Activated CD4-positive, alpha-beta T cell treated with anti-CD3 and anti-CD28 coated beads for 24 hours (primary cell): Measurements from ENCODE around the gene CLSTN1.
"Not testable (repeated sequence)": the region's sequence is repeated elsewhere in the genome, so short reads cannot be mapped to it uniquely, and the experiment has no call there.

ENCODE experiments used
- DNase-seq, 2 donors: peaks; one replicate each; pipeline ENCODE4 v3.0.0-alpha.2; 2020; ENCODE audit warnings: low read depth in 2 of 2

Gene CLSTN1

GRCh38 chr1:9797049-9797448 lies 26.7 kb downstream of the CLSTN1 start:
- DNase-seq: no peak

GRCh38 chr1:9794081-9794480 lies 29.7 kb downstream of the CLSTN1 start:
- DNase-seq: no peak

GRCh38 chr1:9793291-9793690 lies 30.5 kb downstream of the CLSTN1 start:
- no peak for DNase-seq

- no peak for DNase-seq
Observed at GRCh38 chr1:9792156-9793042, 31.4 kb downstream of the CLSTN1 start.

GRCh38 chr1:9789700-9790099 lies 34.1 kb downstream of the CLSTN1 start:
- not testable (repeated sequence) for DNase-seq

GRCh38 chr1:9787702-9788101 lies 36.1 kb downstream of the CLSTN1 start:
- peak; percentile 31 to 35 for DNase-seq

- DNase-seq: no peak
Observed at GRCh38 chr1:9785406-9785805, 38.4 kb downstream of the CLSTN1 start.

- peak; percentile 43 to 52 for DNase-seq
Observed at GRCh38 chr1:9784508-9785133, 39.1 kb downstream of the CLSTN1 start.

- no peak for DNase-seq
Observed at GRCh38 chr1:9782897-9783296, 40.9 kb downstream of the CLSTN1 start.

GRCh38 chr1:9782116-9782751 lies 41.5 kb downstream of the CLSTN1 start:
- no peak for DNase-seq

GRCh38 chr1:9780554-9781110 lies 43.1 kb downstream of the CLSTN1 start:
- DNase-seq: no peak

- DNase-seq: no peak
Observed at GRCh38 chr1:9778905-9779304, 44.9 kb downstream of the CLSTN1 start.

GRCh38 chr1:9776685-9777084 lies 47.1 kb downstream of the CLSTN1 start:
- DNase-seq: no peak

GRCh38 chr1:9774712-9775679 lies 48.8 kb downstream of the CLSTN1 start:
- DNase-seq: no peak

- DNase-seq: no peak
Observed at GRCh38 chr1:9770298-9770697, 53.5 kb downstream of the CLSTN1 start.

GRCh38 chr1:9768983-9769382 lies 54.8 kb downstream of the CLSTN1 start:
- no peak for DNase-seq

- DNase-seq: peak in 1 of 2 donors; percentile 15
Observed at GRCh38 chr1:9767964-9768668, 55.6 kb downstream of the CLSTN1 start.

GRCh38 chr1:9766759-9767442 lies 56.9 kb downstream of the CLSTN1 start:
- DNase-seq: no peak

GRCh38 chr1:9764550-9764949 lies 59.2 kb downstream of the CLSTN1 start:
- no peak for DNase-seq

- DNase-seq: no peak
Observed at GRCh38 chr1:9763914-9764313, 59.9 kb downstream of the CLSTN1 start.
